ENCODE results near the gene EYA3. TPM values are rescaled to one million over a fixed set of nuclear protein-coding genes. Genes with fewer than 3 reads are reported as not detected.

Gene EYA3
- total RNA-seq, 2 donors from 2014 or later: 16.7 to 19.4 TPM

DNA sequence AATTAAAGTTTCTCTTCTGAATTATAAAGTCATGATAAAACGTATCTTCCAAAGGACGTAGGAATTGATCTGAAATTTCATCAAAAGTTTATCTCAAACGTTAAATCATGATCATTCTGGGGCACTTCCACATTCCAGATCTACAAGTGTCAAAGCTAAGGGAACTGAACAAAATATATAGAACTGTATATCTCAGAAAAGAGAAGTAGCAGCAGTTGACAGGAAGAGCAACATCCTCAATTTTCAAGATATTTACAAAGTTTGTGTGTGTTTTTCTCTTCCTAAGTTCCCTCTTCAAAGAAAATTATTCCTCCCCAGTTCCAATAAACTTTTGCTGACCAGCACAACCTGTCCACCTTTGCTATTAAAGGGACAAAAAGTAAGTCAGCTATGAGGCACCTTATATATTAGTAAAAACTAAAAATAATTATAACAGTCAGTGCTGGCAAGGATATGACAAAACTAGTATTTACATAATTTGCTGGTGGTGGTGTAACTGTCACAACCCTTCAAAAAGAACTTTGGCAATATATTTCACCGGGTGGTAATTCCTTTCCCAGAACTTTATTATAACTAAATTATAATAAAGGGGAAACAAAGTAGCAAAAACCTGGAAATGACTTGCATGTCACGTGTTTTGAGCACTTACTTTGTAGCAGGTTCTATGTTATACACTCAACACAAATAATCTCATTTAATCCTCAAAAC lies 38.5 kb upstream of the EYA3 start:
- Histone ChIP-seq H3K27me3 (replicated peaks; ENCODE audit: insufficient read depth) (no peaks in the 10 kb centered on the region), H3K4me1 (replicated peaks) (no peaks in the 10 kb centered on the region), H3K36me3 (no peaks in the 10 kb centered on the region), H3K4me3 (no peak overlapping the region), H3K9me3 (no peaks in the 10 kb centered on the region), H3K27ac (no peak overlapping the region)
- intact Hi-C loops (cut with DNase I): no loop called here
- 71% methylated on average over 5 of the region's 5 CpGs for WGBS
- TF ChIP-seq POLR2A (IDR thresholded peaks at IDR 0.05): no peak
- TF ChIP-seq POLR2AphosphoS5 (IDR thresholded peaks at IDR 0.05): no peak
- TF ChIP-seq, protein P1, sequence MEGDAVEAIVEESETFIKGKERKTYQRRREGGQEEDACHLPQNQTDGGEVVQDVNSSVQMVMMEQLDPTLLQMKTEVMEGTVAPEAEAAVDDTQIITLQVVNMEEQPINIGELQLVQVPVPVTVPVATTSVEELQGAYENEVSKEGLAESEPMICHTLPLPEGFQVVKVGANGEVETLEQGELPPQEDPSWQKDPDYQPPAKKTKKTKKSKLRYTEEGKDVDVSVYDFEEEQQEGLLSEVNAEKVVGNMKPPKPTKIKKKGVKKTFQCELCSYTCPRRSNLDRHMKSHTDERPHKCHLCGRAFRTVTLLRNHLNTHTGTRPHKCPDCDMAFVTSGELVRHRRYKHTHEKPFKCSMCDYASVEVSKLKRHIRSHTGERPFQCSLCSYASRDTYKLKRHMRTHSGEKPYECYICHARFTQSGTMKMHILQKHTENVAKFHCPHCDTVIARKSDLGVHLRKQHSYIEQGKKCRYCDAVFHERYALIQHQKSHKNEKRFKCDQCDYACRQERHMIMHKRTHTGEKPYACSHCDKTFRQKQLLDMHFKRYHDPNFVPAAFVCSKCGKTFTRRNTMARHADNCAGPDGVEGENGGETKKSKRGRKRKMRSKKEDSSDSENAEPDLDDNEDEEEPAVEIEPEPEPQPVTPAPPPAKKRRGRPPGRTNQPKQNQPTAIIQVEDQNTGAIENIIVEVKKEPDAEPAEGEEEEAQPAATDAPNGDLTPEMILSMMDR (IDR thresholded peaks at IDR 0.05): no peak
- no peak for DNase-seq (ENCODE audit: low spot score)

DNA sequence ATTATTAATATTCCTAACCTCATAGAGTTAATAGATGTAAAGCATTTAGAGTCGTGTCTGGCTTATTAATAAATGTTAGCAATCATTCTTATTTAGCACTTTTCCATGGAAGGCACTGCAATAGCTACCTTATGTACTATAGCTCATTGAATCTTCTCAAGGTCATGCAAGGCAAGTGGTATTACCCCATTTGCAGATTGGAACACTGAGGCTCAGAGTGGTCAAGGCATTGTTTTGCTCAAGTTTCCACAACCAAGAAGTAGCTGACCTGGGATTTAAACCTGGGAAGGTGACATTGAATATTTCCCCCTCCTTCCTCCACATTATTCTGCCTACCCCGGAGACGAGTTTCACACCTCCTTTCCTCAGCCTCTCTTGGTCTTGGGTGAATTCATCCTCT lies 37.8 kb upstream of the EYA3 start:
- no peaks in the 10 kb centered on the region for H3K27me3 ChIP-seq (replicated peaks; ENCODE audit: insufficient read depth)
- no peak for TF ChIP-seq POLR2AphosphoS5 (IDR thresholded peaks at IDR 0.05)
- no peak for TF ChIP-seq POLR2A (IDR thresholded peaks at IDR 0.05)
- TF ChIP-seq, protein P1 (IDR thresholded peaks at IDR 0.05): no peak
- H3K9me3 ChIP-seq: no peaks in the 10 kb centered on the region
- H3K27ac ChIP-seq: no peak overlapping the region
- DNase-seq (ENCODE audit: low spot score): no peak
- no peaks in the 10 kb centered on the region for H3K36me3 ChIP-seq
- H3K4me3 ChIP-seq: no peak overlapping the region
- intact Hi-C loops (cut with DNase I): no loop called here
- WGBS: 69% methylated on average over 3 of the region's 3 CpGs
- H3K4me1 ChIP-seq (replicated peaks): no peaks in the 10 kb centered on the region

DNA sequence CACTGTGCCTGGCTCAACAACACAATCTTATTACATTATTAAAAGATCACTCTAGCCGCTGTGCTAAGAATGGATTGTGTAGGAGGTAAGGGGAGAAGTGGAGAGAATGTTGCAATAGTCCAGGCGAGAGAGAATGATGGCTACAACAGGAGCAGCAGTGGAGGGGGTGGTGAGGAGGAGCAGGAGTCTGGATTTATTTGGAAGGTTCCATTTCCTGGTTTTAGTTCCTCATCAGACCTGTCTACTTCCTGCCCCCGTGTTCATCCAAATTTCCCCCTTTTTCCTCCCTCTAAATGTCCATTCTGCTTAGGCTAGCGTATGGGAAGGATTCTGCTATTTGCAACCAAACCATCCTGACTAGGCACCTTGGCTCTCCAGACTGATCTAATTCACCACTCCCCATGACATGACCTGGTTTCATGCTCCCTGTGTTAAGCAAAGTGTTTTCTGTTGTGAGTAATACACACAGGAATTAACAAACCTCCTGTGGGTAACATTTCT lies 35.1 kb upstream of the EYA3 start:
- Histone ChIP-seq H3K9me3 (no peaks in the 10 kb centered on the region), H3K36me3 (no peaks in the 10 kb centered on the region), H3K4me1 (replicated peaks) (no peaks in the 10 kb centered on the region), H3K27ac (no peak overlapping the region), H3K4me3 (no peak overlapping the region), H3K27me3 (replicated peaks; ENCODE audit: insufficient read depth) (no peaks in the 10 kb centered on the region)
- DNase-seq (ENCODE audit: low spot score): no peak
- intact Hi-C loops (cut with DNase I): no loop called here
- WGBS: 52% methylated on average over 4 of the region's 4 CpGs
- TF ChIP-seq POLR2A (IDR thresholded peaks at IDR 0.05): no peak
- TF ChIP-seq POLR2AphosphoS5 (IDR thresholded peaks at IDR 0.05): no peak
- TF ChIP-seq, protein P1 (IDR thresholded peaks at IDR 0.05): no peak

DNA sequence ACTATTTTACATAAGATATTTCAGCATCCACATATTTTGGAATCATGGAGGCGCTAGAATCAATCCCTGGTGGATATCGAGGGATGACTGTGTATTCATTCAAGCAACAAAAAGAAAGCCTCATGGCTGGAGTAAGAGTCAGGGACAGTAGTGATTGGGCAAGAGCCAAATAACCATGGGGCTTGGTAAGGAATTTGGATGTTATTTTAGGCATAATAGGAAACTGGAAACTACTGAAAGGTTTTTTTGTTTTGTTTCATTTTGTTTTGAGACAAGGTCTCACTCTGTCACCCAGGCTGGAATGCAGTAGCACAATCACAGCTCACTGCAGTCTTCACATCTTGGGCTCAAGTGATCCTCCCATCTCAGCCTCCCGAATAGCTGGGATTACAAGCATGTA lies 33.8 kb upstream of the EYA3 start:
- intact Hi-C loops (cut with DNase I): no loop called here
- WGBS: 75% methylated on average over 3 of the region's 3 CpGs
- TF ChIP-seq POLR2AphosphoS5 (IDR thresholded peaks at IDR 0.05): no peak
- no peak for TF ChIP-seq POLR2A (IDR thresholded peaks at IDR 0.05)
- TF ChIP-seq, protein P1 (IDR thresholded peaks at IDR 0.05): no peak

DNA sequence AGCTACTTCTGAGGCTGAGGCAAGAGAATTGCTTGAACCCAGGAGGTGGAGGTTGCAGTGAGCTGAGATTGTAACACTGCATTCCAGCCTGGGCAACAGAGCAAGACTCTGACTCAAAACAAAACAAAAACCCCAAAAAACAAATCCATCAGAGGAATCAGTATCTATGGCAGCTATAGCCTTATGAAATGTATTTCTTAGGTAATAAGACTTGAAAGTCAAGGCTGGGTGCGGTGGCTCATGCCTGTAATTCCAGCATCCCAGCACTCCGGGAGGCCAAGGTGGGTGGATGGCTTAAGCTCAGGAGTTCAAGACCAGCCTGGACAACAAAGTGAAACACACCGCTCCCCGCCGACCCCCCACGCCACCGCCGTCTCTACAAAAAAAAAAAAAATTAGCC lies 31.1 kb upstream of the EYA3 start:
- no peak overlapping the region for H3K4me3 ChIP-seq
- H3K4me1 ChIP-seq (replicated peaks): no peaks in the 10 kb centered on the region
- H3K27me3 ChIP-seq (replicated peaks; ENCODE audit: insufficient read depth): no peaks in the 10 kb centered on the region
- 89% methylated on average over 8 of the region's 8 CpGs for WGBS
- H3K36me3 ChIP-seq: no peaks in the 10 kb centered on the region
- H3K27ac ChIP-seq: no peak overlapping the region
- no peak for DNase-seq (ENCODE audit: low spot score)
- H3K9me3 ChIP-seq: no peaks in the 10 kb centered on the region
- TF ChIP-seq POLR2A (IDR thresholded peaks at IDR 0.05) (no peak), POLR2AphosphoS5 (IDR thresholded peaks at IDR 0.05) (no peak)
- TF ChIP-seq, protein P1 (IDR thresholded peaks at IDR 0.05): no peak
- intact Hi-C loops (cut with DNase I): no loop called here

More for the DNA sequence above, 33.8 kb upstream of the EYA3 start:
- Histone ChIP-seq H3K27me3 (replicated peaks; ENCODE audit: insufficient read depth) (no peaks in the 10 kb centered on the region), H3K9me3 (no peaks in the 10 kb centered on the region), H3K4me1 (replicated peaks) (no peaks in the 10 kb centered on the region), H3K27ac (no peak overlapping the region), H3K36me3 (no peaks in the 10 kb centered on the region), H3K4me3 (no peak overlapping the region)
- DNase-seq (ENCODE audit: low spot score): no peak
